Measurements from ENCODE around the gene CLNS1A. TPM values are rescaled to one million over a fixed set of nuclear protein-coding genes. Genes with fewer than 3 reads are reported as not detected.

CLNS1A gene, protein sequence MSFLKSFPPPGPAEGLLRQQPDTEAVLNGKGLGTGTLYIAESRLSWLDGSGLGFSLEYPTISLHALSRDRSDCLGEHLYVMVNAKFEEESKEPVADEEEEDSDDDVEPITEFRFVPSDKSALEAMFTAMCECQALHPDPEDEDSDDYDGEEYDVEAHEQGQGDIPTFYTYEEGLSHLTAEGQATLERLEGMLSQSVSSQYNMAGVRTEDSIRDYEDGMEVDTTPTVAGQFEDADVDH
- 115 and 121 TPM in 2 replicates for total RNA-seq
- total RNA-seq (2013): 217 TPM
- 39.3 and 44.4 TPM in 2 replicates for polyA plus RNA-seq
- polyA minus RNA-seq: 120 and 200 TPM in 2 replicates

DNA sequence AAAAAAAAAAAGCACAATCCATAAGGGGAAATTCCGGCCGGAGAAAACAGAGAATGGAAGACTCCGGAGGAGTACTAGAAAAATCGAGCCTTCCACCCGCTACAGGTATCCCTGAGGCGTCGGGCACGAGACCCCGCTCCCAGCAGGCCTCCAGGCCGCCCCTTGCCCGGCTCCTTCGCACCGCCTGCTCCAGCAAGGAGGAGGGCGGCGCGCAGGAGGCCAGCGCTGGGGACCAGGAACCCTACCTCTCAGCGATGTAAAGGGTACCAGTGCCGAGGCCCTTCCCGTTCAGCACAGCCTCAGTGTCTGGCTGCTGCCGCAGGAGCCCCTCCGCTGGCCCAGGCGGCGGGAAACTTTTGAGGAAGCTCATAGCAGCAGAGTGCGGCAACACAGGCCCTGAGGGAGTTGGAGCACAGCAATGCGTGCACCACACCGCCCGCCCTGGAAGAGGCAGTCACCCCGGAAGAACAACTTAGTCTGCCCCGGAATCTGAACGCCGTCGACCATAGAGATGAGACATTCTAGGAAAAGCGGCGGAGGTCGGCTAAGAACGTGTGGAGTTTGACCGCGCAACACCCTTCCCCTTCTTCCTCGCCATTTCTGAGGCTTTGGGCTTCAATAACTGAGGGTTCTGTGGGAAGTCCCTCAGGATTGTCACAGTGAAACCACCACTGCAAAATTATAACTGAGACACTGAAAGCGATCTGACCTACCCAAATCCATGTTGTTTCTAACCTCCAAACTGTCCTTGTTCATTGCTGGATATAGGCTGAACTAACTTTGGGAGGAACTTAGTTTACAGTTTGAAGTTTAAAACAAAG lies at the start of gene CLNS1A:
Gene CLNS1A (minus strand): TSS at position 450 of the 821 bp plus-strand sequence. CDS start 80 bp downstream, at position 370.
- Histone ChIP-seq H3K4me2 (replicated peaks; ENCODE audit: low read depth, low read length, poor library complexity, severe bottlenecking) (peak within 1 kb of the TSS; percentile 80), H3K4me3 (ENCODE audit: control extremely low read depth in 1 of 5, extremely low read depth in 1 of 5, insufficient read depth in 1 of 5, low read depth in 2 of 5, low read length in 4 of 5) (peak within 1 kb of the TSS; percentile 58 to 85 (median 84)), H3K27ac (ENCODE audit: low read length in 2 of 2) (peak within 1 kb of the TSS; percentile 61 to 78), H3K36me3 (replicated peaks in 1 of 2; ENCODE audit: control extremely low read depth in 1 of 2, control insufficient read depth in 1 of 2, extremely low read depth in 1 of 2, insufficient read depth in 2 of 2, low read length in 1 of 2) (no peaks in the 10 kb centered on the region), H3K9me3 (ENCODE audit: control extremely low read depth in 1 of 3, control insufficient read depth in 2 of 3, insufficient read depth in 1 of 3, low read length in 2 of 3) (peaks cover 0 to 3% (median 2%) of the 10 kb centered on the region in 3 donors), H3K79me2 (ENCODE audit: control insufficient read depth, insufficient read depth, low read length) (peaks cover 57% of the 10 kb centered on the region), H2AFZ (ENCODE audit: insufficient read depth, low read depth, low read length, poor library complexity, severe bottlenecking) (peak within 1 kb of the TSS; percentile 93), H3K4me1 (ENCODE audit: control insufficient read depth in 2 of 2, insufficient read depth in 2 of 2, low read length in 2 of 2) (peaks cover 17 to 23% of the 10 kb centered on the region in 2 donors), H4K20me1 (ENCODE audit: control insufficient read depth, insufficient read depth, low read length, poor library complexity, severe bottlenecking) (peaks cover 8% of the 10 kb centered on the region), H3K27me3 (replicated peaks in 1 of 4; ENCODE audit: control extremely low read depth in 1 of 4, control insufficient read depth in 3 of 4, insufficient read depth in 4 of 4, low read length in 3 of 4) (no peaks in the 10 kb centered on the region), H3K9ac (ENCODE audit: low read length) (peak within 1 kb of the TSS; percentile 92)
- TF ChIP-seq EZH2 (IDR thresholded peaks at IDR 0.05; ENCODE audit: borderline replicate concordance, insufficient read depth, low read depth, low read length, poor library complexity, severe bottlenecking): no peak
- TF ChIP-seq, protein P1, sequence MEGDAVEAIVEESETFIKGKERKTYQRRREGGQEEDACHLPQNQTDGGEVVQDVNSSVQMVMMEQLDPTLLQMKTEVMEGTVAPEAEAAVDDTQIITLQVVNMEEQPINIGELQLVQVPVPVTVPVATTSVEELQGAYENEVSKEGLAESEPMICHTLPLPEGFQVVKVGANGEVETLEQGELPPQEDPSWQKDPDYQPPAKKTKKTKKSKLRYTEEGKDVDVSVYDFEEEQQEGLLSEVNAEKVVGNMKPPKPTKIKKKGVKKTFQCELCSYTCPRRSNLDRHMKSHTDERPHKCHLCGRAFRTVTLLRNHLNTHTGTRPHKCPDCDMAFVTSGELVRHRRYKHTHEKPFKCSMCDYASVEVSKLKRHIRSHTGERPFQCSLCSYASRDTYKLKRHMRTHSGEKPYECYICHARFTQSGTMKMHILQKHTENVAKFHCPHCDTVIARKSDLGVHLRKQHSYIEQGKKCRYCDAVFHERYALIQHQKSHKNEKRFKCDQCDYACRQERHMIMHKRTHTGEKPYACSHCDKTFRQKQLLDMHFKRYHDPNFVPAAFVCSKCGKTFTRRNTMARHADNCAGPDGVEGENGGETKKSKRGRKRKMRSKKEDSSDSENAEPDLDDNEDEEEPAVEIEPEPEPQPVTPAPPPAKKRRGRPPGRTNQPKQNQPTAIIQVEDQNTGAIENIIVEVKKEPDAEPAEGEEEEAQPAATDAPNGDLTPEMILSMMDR (IDR thresholded peaks at IDR 0.05): no peak
- Mint-ChIP-seq H3K4me1 (peaks cover 36% of the 10 kb centered on the region), H3K27me3 (no peaks in the 10 kb centered on the region), H3K4me3 (peak within 1 kb of the TSS; percentile 98), H3K9me3 (ENCODE audit: insufficient read depth) (no peaks in the 10 kb centered on the region), H3K27ac (peak within 1 kb of the TSS; percentile 96)
- ATAC-seq (ENCODE audit: low read depth) (peak; percentile 99), DNase-seq (peak; percentile 89)
- WGBS (ENCODE audit: insufficient coverage): under 1% methylated on average over 40 of the region's 41 CpGs
- CTCF ChIA-PET: interaction anchor here (2.2 kb wide), 1 partner anchor 19 kb away, joined by 5 read pairs; no protein-coding TSS in a partner anchor
- POLR2A ChIA-PET: no interaction called here
- intact Hi-C loops (cut with micrococcal nuclease): loop anchor here (1.0 to 5.0 kb wide), 3 partner anchors 165 to 357 kb away; partner anchors contain the start of genes INTS4, PAK1 and RSF1

Measured in B cell (primary cell).